IPS-15b (cell line): Measurements from ENCODE around the gene VASN.

Experiments used
- H3K27me3 ChIP-seq: one replicate; pipeline ENCODE4 v1.6.1; 2013; ENCODE audit warnings: low read length; ENCODE audit not compliant: control insufficient read depth, insufficient read depth
- H3K36me3 ChIP-seq: one replicate; pipeline ENCODE4 v1.6.1; 2013; ENCODE audit warnings: low read length; ENCODE audit not compliant: control insufficient read depth, insufficient read depth
- H3K4me1 ChIP-seq: one replicate; pipeline ENCODE4 v1.6.1; 2013; ENCODE audit warnings: mild to moderate bottlenecking, low read length; ENCODE audit not compliant: control insufficient read depth, insufficient read depth
- H3K4me3 ChIP-seq: one replicate; pipeline ENCODE4 v1.5.1; 2013; ENCODE audit warnings: low read depth, low read length
- H3K9ac ChIP-seq: one replicate; pipeline ENCODE4 v1.6.1; 2013; ENCODE audit warnings: low read depth, mild to moderate bottlenecking, low read length
- H3K9me3 ChIP-seq: one replicate; pipeline ENCODE4 v1.6.1; 2013; ENCODE audit warnings: mild to moderate bottlenecking, low read length; ENCODE audit not compliant: control insufficient read depth, insufficient read depth

Gene VASN

DNA sequence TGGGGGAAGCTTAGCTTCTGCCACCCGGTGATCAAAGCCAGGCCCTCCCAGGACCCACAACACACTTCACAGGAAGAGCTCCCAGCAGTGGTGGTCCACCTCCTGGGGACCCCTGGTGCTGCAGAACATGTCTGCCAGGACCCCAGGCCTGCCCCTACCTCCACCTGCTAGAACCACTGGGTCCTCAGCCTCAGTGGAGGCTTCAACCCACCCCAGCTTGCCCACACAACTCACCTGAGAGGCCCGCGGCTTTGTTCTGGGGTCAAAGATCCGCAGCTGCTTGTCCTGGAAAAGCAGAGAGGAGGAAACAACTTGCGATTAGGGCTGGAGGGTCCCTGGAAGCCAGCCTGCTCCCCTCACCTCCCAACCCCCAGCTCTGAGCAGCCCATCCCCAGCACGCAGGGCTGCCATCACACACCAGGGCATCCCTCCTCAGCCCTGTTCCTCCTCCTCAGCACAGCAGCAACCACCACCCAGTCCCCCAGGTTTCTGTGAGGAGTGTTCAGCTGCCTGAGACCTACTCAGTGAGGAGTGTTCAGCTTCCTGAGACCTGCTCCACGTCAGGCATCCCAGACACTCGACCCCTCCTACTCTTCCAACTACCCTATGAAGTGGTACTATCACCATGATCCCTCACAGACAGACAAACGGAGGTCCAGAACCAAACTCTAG lies 23.5 kb downstream of the VASN start:
- H3K4me1 ChIP-seq = peaks cover 13% of the 10 kb centered on the region
- no peak overlapping the region for H3K9ac ChIP-seq
- no peak overlapping the region for H3K4me3 ChIP-seq
- H3K27me3 ChIP-seq = no peaks in the 10 kb centered on the region
- H3K36me3 ChIP-seq = peaks cover 6% of the 10 kb centered on the region
- H3K9me3 ChIP-seq = no peaks in the 10 kb centered on the region

DNA sequence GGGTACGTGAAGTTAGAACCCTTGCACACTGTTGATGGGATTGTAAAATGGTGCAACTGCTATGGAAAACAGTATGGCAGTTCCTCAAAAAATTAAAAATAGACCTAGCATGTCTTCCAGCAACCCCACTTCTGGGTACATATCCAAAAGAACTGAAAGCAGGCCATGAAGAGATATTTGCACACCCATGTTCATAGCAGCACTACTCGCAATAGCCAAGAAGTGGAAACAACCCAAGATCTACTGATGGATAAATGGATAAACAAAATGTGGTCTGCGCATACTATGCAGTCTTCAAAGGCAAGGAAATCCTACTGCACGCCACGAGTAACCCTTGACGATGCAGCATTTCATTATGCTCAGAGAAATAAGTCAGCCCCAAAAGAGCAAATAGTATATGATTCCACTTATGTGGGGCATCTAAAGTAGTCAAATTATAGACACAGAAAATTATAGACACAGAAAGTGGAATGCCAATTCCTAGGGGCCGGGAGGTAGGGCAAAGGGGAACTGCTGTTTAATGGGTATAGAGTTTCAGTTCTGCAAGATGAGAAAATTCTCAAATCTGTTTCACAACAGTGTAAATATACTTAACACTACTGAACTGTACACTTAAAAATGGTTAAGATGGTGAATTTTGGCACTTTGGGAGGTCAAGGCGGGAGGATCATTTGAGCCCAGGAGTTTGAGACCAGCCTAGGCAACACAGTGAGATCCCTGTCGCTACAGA lies 27.5 kb downstream of the VASN start:
- Histone ChIP-seq H3K4me3 (no peak overlapping the region), H3K4me1 (no peaks in the 10 kb centered on the region), H3K36me3 (peaks cover 6% of the 10 kb centered on the region), H3K27me3 (no peaks in the 10 kb centered on the region), H3K9ac (no peak overlapping the region), H3K9me3 (no peaks in the 10 kb centered on the region)

DNA sequence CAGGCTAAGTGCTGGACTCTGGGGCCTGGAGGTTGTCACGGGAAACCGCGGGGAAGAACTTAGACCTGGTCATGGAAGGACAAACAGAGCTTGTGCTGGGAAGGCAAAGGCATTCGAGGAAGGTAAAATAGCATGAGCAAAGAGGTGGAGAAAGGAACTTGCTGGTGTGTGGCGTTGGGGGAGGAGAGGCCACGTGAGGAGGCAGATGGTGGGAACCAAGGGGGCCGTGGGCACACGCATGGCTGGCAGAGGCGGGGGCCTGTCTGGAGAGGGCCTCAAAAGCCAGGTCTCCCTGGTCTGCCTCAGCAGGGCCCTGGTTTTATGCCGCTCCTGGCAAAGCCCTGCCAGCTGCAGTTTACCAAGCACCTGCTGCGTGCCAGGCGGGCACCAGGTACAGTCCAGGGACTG lies 29.4 kb downstream of the VASN start:
- H3K9ac ChIP-seq = no peak overlapping the region
- H3K4me3 ChIP-seq = no peak overlapping the region
- no peaks in the 10 kb centered on the region for H3K27me3 ChIP-seq
- H3K4me1 ChIP-seq = no peaks in the 10 kb centered on the region
- no peaks in the 10 kb centered on the region for H3K9me3 ChIP-seq
- peaks cover 6% of the 10 kb centered on the region for H3K36me3 ChIP-seq

DNA sequence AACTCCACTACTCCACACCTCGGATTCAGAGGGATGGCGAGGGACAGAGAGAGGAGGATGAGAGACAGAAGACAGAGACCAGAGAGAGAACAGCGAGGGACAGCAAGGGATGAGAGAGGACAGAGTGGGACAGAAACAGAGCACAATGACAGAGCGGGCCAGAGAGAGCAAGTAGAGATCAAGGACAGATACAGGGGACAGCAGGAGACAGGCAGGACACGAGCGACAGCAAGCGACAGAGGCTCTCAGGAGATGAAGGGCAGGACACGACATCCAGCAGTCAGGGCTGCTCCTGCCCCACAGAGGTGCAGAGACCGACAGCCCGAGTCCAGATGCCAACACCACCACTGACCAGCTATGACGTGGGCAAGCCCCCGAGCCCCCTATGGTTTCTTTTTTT lies 29.9 kb downstream of the VASN start:
- Histone ChIP-seq H3K9me3 (no peaks in the 10 kb centered on the region), H3K4me1 (no peaks in the 10 kb centered on the region), H3K4me3 (no peak overlapping the region), H3K27me3 (no peaks in the 10 kb centered on the region), H3K9ac (no peak overlapping the region), H3K36me3 (peaks cover 6% of the 10 kb centered on the region)

DNA sequence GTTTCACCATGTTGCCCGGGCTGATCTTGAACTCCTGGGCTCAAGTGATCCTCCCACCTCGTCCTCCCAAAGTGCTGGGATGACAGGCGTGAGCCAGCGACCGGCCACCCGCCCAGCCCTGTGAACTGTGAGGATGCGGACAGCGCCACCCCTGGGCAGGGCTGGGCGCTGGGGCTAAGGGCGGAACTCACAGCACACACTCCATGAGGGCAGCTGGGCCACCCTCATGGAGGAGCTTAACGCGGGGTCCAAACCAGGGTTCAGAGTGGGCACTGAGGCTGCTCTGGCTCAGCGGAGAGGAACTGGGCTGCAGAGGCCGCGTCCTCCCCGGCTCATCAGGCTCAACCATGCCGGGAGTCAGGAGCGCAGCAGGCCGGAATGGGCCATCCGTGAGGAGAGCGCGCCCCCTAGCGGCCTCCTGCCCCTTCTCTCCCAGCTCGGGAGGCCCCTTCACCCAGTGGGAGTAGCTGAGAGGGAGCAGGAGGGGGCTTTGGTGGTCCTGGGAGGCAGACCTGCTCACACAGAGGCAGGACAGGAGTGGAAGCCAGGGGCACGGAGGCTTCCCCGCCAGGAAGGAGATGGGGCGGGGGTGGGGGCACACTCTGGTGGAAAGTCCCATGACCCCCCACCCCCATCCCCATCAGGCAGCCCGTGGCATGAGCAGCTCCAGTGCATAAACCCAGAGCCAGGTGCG lies 30.9 kb downstream of the VASN start:
- Histone ChIP-seq H3K4me1 (no peaks in the 10 kb centered on the region), H3K9ac (no peak overlapping the region), H3K4me3 (no peak overlapping the region), H3K36me3 (peaks cover 9% of the 10 kb centered on the region), H3K27me3 (no peaks in the 10 kb centered on the region), H3K9me3 (no peaks in the 10 kb centered on the region)

DNA sequence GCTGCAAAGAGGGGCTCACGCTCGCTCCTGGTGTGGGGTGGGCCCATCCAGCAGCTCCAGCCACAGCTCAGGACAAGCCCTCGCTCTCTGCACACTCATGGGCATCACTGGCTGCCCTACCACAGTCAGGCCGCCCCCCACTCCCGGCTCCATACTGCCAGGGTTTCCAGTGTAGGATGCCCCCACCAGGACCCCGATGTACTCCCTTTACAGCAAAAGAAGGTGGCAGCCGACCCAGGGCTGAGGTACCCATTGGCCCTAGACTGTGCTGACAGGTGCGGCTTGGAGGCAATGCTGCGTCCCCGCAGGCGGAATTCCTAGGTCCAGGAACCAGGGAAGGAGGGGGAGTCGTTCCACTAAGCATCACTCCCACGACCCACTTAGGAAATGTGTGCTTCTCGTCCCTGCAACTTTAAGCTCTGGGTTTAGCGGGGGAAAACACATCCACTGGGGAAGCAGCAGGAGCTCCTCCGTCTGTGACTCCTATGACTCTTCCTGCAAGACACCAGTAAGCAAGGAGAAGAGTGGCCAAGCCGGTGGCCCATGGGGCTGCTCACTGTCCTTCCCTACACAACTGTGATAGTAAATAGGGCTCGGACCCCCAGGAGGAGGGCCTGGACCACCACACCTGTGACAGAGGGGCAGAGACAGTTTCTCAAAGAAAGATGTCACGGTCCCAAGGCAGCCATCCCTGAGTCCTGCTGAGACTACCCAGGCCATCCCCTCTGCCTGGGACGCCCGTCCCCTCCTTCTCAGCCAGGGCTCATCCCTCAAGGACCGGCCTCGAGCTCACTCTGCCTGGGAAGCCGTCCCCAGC lies 31.7 kb downstream of the VASN start:
- Histone ChIP-seq H3K4me3 (no peak overlapping the region), H3K4me1 (no peaks in the 10 kb centered on the region), H3K9ac (no peak overlapping the region), H3K9me3 (no peaks in the 10 kb centered on the region), H3K27me3 (no peaks in the 10 kb centered on the region), H3K36me3 (peaks cover 17% of the 10 kb centered on the region)

DNA sequence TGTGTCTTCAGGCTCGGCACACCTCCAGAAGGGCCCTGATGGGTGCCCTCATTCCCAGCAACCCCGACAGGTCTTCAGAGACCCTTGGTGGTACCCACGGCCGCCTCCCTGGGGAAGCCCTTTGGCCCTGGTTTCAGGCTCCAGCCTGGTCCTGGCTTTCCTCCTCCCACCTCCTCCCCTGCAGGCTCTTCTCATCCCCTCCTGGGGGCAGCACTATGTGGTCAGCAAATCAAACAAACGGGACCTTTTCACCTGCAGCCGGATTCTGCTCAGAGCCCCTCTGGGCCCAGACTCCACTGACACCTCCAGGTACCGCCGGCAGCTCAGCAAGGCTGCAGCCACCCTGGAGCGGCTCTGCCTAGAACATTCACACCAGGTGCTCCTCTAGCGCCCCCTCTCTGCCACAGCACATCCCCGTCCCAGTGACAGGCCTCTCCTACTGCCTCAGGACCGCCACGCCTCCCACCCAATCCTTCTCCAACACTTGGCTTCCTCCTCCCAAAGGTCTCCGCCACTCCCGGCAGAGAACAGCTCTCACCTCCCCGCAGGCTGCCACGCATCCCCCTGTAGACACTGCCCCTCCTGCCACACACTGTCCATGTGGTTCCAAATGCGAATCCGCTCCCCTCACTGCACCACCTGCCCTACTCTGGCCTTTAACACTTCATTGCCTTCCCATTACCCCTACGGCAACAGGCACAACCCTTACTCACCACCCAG lies 32.8 kb downstream of the VASN start:
- H3K4me1 ChIP-seq = no peaks in the 10 kb centered on the region
- H3K4me3 ChIP-seq = no peak overlapping the region
- H3K27me3 ChIP-seq = no peaks in the 10 kb centered on the region
- H3K9me3 ChIP-seq = no peaks in the 10 kb centered on the region
- H3K9ac ChIP-seq = no peak overlapping the region
- H3K36me3 ChIP-seq = peaks cover 17% of the 10 kb centered on the region

DNA sequence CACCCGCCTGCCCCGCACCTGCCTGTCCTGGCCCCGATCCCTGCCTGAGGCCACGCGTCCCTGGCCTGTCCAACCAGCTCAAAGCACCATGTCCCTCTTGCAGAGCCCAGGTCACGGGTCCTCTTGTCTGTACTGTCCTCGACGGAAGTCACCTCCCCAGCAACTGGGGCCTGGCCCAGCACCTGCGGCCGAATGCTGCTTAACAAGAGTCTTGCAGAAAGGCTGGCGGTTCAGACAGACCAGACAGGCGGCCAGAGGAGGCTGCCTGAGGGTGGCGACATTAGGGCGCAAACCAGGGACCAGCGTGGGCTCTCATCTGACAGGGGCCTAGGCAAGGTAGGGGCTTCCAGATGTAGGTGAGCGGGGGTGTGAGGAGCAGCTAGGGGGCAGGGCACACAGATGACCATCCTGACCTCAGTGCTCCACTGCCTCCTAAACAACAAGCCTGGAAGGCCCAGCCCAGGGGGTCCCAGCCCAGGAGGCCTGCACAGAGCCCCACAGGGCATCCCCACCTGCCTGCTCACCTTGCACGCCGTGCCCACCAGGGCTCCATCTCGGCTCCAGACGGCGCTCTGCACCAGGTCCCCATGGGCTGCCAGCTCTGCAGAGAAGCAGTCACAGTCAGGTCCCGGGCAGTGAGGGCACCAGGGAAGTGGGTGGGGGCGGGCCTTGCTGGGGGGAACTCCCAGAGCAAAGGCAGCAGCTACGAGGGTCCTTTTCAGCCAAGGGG lies 33.5 kb downstream of the VASN start:
- Histone ChIP-seq H3K9me3 (no peaks in the 10 kb centered on the region), H3K36me3 (peaks cover 17% of the 10 kb centered on the region), H3K4me1 (no peaks in the 10 kb centered on the region), H3K27me3 (no peaks in the 10 kb centered on the region), H3K4me3 (no peak overlapping the region), H3K9ac (no peak overlapping the region)

DNA sequence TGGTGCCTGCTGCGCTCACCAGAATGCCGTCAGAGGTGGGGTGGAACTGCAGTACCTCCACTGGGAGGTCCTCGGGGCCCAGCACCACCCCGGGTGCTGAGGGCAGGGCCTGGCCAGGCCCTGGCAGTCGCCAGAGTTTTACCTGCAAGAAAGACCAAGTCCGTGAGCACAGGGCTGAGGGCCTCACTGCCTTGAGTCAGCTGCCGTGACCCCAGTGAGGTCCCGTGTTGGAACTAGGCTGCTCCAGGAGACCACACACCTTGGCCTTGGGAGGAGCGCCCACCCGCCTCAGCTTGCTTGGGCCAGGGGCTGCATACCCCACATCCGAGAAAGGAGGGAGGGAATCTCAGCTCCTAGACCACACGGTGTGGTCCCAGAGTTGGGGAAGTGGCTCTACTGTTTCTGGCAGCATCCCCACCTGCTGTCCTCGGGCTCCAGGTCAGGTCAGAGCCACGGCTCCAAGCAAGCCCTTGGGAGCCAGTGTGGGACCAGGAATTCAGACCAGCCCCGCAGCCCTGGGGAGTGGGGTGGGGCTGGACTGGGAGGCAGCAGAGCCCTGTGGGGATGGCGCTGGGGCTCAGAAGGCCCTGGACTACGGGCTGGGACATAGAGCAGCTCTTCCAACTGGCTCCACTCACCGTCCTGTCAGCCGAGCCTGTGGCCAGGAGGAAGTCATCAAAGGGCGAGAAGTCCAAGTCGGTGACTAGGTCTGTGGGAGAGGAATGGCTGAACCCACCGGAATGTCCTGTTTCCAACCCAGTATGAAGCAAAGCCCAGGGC lies 36.1 kb downstream of the VASN start:
- Histone ChIP-seq H3K36me3 (peaks cover 24% of the 10 kb centered on the region), H3K27me3 (no peaks in the 10 kb centered on the region), H3K9me3 (no peaks in the 10 kb centered on the region), H3K9ac (no peak overlapping the region), H3K4me3 (no peak overlapping the region), H3K4me1 (no peaks in the 10 kb centered on the region)

DNA sequence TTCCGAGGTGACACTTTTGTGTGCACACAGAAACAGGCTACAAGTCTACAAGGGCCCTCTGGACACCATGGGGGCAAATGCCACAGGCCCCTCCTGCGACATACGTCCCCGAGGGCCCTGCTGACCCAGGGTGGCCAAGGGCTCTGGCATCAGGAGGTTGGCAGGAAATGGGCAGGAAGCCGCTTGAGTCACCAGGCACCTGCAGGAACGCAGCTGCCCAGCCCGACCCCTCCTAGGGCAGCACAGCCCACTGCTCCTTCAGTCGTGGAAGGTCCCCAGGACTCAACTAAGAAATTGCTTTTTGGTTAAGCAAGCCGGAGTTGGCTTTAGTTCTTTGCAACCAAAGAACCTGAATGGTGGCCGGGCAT lies 36.7 kb downstream of the VASN start:
- H3K27me3 ChIP-seq = no peaks in the 10 kb centered on the region
- no peak overlapping the region for H3K4me3 ChIP-seq
- H3K9me3 ChIP-seq = no peaks in the 10 kb centered on the region
- H3K9ac ChIP-seq = no peak overlapping the region
- no peaks in the 10 kb centered on the region for H3K4me1 ChIP-seq
- H3K36me3 ChIP-seq = peaks cover 24% of the 10 kb centered on the region
